ENCODE results near the gene OBP2A.

Gene OBP2A

DNA sequence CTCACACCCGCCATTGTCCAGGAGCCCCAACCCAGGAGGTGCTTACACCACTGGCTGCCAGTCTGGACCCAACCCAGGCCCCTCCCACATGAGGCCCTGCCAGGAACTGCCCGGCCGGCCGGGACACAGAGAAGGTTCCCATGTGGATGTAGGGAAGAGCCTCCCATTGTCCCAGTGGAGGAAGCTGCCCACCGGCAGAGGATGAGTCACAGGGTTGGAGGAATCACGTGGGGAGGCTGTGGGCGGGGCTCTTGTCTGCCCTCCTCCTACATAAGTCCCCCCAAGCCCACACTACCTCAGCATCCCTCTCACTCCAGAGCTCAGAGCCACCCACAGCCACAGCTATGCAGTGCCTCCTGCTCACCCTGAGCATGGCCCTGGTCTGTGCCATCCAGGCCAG lies 41.7 kb downstream of the OBP2A start:
- TF ChIP-seq YY1 (IDR thresholded peaks at IDR 0.05; ENCODE audit: insufficient read depth, insufficient read length), result no peak
- no peak overlapping the region for H3K4me3 ChIP-seq (ENCODE audit: insufficient read length, low read depth)
- H3K9me3 ChIP-seq (ENCODE audit: insufficient read depth, low read length), result no peaks in the 10 kb centered on the region
- H3K9ac ChIP-seq (ENCODE audit: insufficient read length, low read depth), result no peak overlapping the region
- no peaks in the 10 kb centered on the region for H3K27me3 ChIP-seq (ENCODE audit: insufficient read depth, insufficient read length)
- DNase-seq (ENCODE audit: low read depth, low spot score), result no peak
- peaks cover 5% of the 10 kb centered on the region for H3K4me1 ChIP-seq (ENCODE audit: insufficient read depth, insufficient read length)
- no peaks in the 10 kb centered on the region for H3K36me3 ChIP-seq (ENCODE audit: insufficient read depth, insufficient read length, low read length)

DNA sequence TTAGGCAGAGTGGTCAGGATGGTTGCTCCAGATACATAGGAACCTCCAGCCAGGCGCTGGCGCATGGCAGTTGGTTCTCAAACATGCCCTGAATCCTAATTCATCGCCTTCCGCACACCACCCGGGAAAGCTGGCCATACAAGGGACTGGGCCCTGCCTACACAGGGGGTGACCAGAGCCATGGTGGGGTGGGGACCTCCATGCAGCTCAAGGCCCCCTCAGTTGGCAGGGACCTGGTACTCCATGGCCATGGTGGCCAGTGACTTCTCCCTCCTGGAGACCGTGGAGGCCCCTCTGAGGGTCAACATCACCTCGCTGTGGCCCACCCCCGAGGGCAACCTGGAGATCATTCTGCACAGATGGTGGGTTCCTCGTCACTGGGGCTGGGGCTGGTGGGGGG lies 42.4 kb downstream of the OBP2A start:
- Histone ChIP-seq H3K4me3 (ENCODE audit: insufficient read length, low read depth) (no peak overlapping the region), H3K4me1 (ENCODE audit: insufficient read depth, insufficient read length) (peaks cover 5% of the 10 kb centered on the region), H3K36me3 (ENCODE audit: insufficient read depth, insufficient read length, low read length) (no peaks in the 10 kb centered on the region), H3K9me3 (ENCODE audit: insufficient read depth, low read length) (no peaks in the 10 kb centered on the region), H3K9ac (ENCODE audit: insufficient read length, low read depth) (no peak overlapping the region), H3K27me3 (ENCODE audit: insufficient read depth, insufficient read length) (no peaks in the 10 kb centered on the region)
- TF ChIP-seq ZNF274 (IDR thresholded peaks at IDR 0.05; ENCODE audit: low read depth, low read length) (no peak), YY1 (IDR thresholded peaks at IDR 0.05; ENCODE audit: insufficient read depth, insufficient read length) (no peak)
- no peak for DNase-seq (ENCODE audit: low read depth, low spot score)

DNA sequence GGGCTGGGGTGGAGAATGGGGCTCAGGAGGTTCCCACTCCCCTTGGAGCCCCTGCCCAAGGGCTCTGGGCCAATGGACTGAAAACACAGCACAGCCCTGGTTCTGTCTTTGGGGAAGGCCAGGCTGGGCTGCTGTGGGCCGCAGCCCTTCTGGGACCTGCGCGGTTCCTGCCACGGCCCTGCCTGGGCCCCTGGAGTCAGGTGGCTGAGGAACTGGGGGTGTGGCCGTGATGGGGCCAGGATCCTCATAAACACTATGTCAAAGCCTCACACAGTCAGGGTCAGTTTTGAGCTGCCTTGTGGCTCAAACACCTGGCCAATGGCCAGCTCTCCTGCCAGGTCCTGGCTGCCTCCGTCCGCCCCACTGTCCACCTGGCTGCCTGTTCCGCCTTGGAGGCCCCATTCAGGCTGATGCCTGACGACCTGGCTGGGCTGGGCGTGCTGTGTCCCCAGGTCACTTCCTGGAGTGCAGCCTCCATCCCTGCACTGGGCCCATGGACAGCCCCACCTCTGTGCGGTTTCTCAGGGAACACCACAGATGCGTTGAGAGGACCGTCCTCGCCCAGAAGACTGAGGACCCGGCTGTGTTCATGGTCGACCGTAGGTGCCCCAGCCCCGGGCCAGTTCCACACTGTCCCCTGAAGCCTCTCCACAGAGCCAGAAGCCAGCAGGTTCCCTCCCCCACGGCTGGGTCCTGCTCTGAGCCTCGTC lies 43.1 kb downstream of the OBP2A start:
- no peak for DNase-seq (ENCODE audit: low read depth, low spot score)
- Histone ChIP-seq H3K4me1 (ENCODE audit: insufficient read depth, insufficient read length) (peaks cover 5% of the 10 kb centered on the region), H3K27me3 (ENCODE audit: insufficient read depth, insufficient read length) (no peaks in the 10 kb centered on the region), H3K36me3 (ENCODE audit: insufficient read depth, insufficient read length, low read length) (no peaks in the 10 kb centered on the region), H3K9ac (ENCODE audit: insufficient read length, low read depth) (no peak overlapping the region), H3K4me3 (ENCODE audit: insufficient read length, low read depth) (no peak overlapping the region), H3K9me3 (ENCODE audit: insufficient read depth, low read length) (no peaks in the 10 kb centered on the region)
- TF ChIP-seq ZNF274 (IDR thresholded peaks at IDR 0.05; ENCODE audit: low read depth, low read length) (no peak), SUZ12 (IDR thresholded peaks at IDR 0.05; ENCODE audit: extremely low read depth, insufficient read depth, insufficient read length) (no peak), YY1 (IDR thresholded peaks at IDR 0.05; ENCODE audit: insufficient read depth, insufficient read length) (no peak)

DNA sequence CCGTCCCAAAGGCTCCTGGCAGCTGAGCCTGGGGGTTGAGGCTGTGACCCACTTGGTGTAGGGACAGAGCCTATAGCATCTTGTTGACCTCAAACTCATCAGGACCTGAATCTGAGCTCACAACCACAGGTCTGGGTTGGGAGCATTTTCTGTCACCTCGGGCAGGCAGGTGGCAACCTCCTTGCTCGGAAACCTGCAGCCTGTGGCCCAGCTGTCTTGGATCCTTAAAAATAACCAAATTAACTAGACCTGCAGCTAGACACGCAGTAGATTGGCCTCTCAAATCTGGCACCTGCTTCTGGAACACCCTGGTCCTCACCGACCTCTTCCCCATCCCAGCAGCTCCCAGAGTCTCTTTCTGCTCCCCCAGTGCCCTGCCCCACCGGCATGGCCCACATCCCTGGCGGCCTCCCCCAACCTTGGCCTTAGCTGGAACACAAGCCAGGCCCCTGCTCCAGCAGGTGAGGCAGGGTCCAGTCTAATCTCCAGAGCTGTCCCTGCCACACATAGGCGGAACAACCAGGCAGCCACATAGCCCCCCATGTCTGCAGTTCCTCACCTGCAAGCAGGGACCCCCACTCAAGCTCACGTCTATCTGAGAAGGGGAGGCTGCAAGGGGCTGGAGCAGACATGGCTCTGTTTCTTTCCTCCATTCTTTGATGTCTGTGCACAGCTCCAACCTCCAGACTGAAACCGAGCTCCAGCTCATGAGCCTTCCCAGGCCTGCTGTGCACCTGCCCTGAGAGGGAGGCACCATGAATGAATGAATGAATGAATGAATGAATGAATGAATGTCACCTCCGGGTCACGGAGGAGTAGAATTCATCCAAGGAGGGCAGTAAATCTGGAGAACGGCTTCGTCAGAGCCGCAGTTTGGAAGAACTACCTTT lies 43.9 kb downstream of the OBP2A start:
- Histone ChIP-seq H3K27me3 (ENCODE audit: insufficient read depth, insufficient read length) (no peaks in the 10 kb centered on the region), H3K36me3 (ENCODE audit: insufficient read depth, insufficient read length, low read length) (no peaks in the 10 kb centered on the region), H3K9ac (ENCODE audit: insufficient read length, low read depth) (no peak overlapping the region), H3K4me1 (ENCODE audit: insufficient read depth, insufficient read length) (peaks cover 5% of the 10 kb centered on the region), H3K4me3 (ENCODE audit: insufficient read length, low read depth) (no peak overlapping the region), H3K9me3 (ENCODE audit: insufficient read depth, low read length) (no peaks in the 10 kb centered on the region; the same call in 1 of the 2 replicates)
- no peak for TF ChIP-seq SUZ12 (IDR thresholded peaks at IDR 0.05; ENCODE audit: extremely low read depth, insufficient read depth, insufficient read length)
- TF ChIP-seq YY1 (IDR thresholded peaks at IDR 0.05; ENCODE audit: insufficient read depth, insufficient read length), result no peak
- TF ChIP-seq ZNF274 (IDR thresholded peaks at IDR 0.05; ENCODE audit: low read depth, low read length), result no peak
- DNase-seq (ENCODE audit: low read depth, low spot score), result no peak

DNA sequence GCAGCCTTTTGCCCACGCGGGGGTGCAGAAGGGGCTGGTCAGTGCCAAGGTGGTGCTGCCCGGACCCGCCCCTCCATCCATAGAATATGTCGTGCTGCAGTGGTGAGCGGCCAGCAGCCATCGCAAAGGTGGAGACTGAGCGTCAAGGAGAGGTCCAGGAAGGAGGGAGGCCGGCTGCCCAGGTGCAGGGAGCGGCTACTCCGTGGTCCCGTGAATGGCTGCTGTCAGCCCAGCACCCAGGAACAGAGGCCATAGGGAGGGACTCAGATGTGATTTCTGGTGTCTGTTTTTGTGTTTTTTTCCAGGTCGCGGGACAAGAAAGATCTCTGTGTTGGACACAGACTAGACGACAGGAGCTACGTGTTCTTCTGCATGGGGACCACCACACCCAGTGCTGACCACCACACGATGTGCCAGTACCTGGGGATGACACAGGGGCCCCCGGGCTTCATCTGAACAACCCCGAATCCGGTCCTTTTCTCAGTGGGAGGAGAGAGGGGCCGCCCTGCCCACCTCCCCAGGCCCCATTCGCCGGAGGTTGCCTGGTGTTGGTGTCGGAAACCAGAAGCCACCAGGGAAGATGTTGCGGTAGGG lies 44.7 kb downstream of the OBP2A start:
- no peak for DNase-seq (ENCODE audit: low read depth, low spot score)
- H3K36me3 ChIP-seq (ENCODE audit: insufficient read depth, insufficient read length, low read length), result no peaks in the 10 kb centered on the region
- no peak overlapping the region for H3K4me3 ChIP-seq (ENCODE audit: insufficient read length, low read depth)
- peaks cover 5% of the 10 kb centered on the region for H3K4me1 ChIP-seq (ENCODE audit: insufficient read depth, insufficient read length)
- TF ChIP-seq SUZ12 (IDR thresholded peaks at IDR 0.05; ENCODE audit: extremely low read depth, insufficient read depth, insufficient read length), result no peak
- no peak for TF ChIP-seq YY1 (IDR thresholded peaks at IDR 0.05; ENCODE audit: insufficient read depth, insufficient read length)
- no peak for TF ChIP-seq ZNF274 (IDR thresholded peaks at IDR 0.05; ENCODE audit: low read depth, low read length)
- no peaks in the 10 kb centered on the region for H3K27me3 ChIP-seq (ENCODE audit: insufficient read depth, insufficient read length)
- peaks cover 4% of the 10 kb centered on the region; the same call in 1 of the 2 replicates for H3K9me3 ChIP-seq (ENCODE audit: insufficient read depth, low read length)
- no peak overlapping the region for H3K9ac ChIP-seq (ENCODE audit: insufficient read length, low read depth)

DNA sequence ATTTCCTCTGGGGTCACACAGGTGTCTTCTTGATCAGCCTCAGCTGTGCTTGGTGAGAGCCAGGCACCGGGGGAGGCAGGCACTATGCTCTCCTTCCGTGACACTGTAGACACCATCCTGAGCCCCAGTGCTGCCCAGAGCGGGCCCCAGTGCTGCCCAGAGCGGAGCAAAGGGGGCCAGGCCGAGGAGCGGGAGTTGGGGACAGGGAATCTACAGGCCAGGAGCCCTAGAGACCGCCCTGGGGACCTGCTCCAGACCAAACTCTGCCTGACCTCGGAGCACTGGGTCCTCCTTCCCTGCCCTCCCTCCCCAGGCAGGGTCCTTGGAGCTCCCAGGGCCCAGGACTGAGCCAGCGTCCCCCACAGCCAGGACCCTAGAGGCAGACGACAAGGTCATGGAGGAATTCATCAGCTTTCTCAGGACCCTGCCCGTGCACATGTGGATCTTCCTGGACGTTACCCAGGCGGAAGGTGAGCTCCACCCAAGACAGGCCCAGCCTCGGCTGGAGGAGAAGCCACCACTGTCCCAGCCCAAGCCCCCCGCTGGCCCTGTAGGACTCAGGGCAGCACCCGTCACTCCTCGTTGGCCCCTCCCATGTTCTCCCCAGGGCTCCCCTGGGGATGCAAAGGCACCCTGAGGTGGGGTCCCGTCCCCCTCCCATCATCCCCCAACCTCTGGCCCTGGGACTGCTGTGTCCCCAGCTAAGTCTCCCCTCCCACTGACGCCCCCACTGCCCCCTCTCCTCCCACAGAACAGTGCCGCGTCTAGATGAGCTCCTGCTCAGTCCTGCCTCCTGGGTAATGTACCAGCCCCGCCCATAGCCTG lies 45.8 kb downstream of the OBP2A start:
- no peaks in the 10 kb centered on the region for H3K36me3 ChIP-seq (ENCODE audit: insufficient read depth, insufficient read length, low read length)
- H3K27me3 ChIP-seq (ENCODE audit: insufficient read depth, insufficient read length), result no peaks in the 10 kb centered on the region
- no peak for DNase-seq (ENCODE audit: low read depth, low spot score)
- H3K4me3 ChIP-seq (ENCODE audit: insufficient read length, low read depth), result no peak overlapping the region
- H3K9me3 ChIP-seq (ENCODE audit: insufficient read depth, low read length), result peaks cover 9% of the 10 kb centered on the region
- H3K9ac ChIP-seq (ENCODE audit: insufficient read length, low read depth), result no peak overlapping the region
- peaks cover 5% of the 10 kb centered on the region for H3K4me1 ChIP-seq (ENCODE audit: insufficient read depth, insufficient read length)
- TF ChIP-seq ZNF274 (IDR thresholded peaks at IDR 0.05; ENCODE audit: low read depth, low read length) (no peak), YY1 (IDR thresholded peaks at IDR 0.05; ENCODE audit: insufficient read depth, insufficient read length) (no peak), SUZ12 (IDR thresholded peaks at IDR 0.05; ENCODE audit: extremely low read depth, insufficient read depth, insufficient read length) (no peak)

DNA sequence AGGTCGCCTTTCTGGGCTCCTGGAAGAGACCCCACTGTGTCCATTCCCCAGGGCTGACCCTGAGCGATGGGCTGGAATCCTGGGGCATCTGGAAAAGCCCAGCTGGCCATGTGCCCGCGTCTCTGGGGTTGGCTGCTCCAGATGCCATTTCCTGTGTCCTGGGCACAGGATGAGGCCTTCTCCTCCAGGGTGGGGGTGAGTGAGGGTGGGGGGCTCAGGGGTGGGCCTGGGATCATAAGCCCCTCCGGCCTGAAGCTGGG lies 46.3 kb downstream of the OBP2A start:
- H3K4me1 ChIP-seq (ENCODE audit: insufficient read depth, insufficient read length), result peaks cover 5% of the 10 kb centered on the region
- no peaks in the 10 kb centered on the region for H3K27me3 ChIP-seq (ENCODE audit: insufficient read depth, insufficient read length)
- no peak for DNase-seq (ENCODE audit: low read depth, low spot score)
- H3K4me3 ChIP-seq (ENCODE audit: insufficient read length, low read depth), result no peak overlapping the region
- H3K9me3 ChIP-seq (ENCODE audit: insufficient read depth, low read length), result peaks cover 13% of the 10 kb centered on the region
- H3K9ac ChIP-seq (ENCODE audit: insufficient read length, low read depth), result no peak overlapping the region
- no peaks in the 10 kb centered on the region for H3K36me3 ChIP-seq (ENCODE audit: insufficient read depth, insufficient read length, low read length)
- TF ChIP-seq SUZ12 (IDR thresholded peaks at IDR 0.05; ENCODE audit: extremely low read depth, insufficient read depth, insufficient read length) (no peak), YY1 (IDR thresholded peaks at IDR 0.05; ENCODE audit: insufficient read depth, insufficient read length) (no peak), ZNF274 (IDR thresholded peaks at IDR 0.05; ENCODE audit: low read depth, low read length) (no peak)
